ENCODE results near the gene AIFM3. TPM values are rescaled to one million over a fixed set of nuclear protein-coding genes. Genes with fewer than 3 reads are reported as not detected.
"Not testable (repeated sequence)": the region's sequence is repeated elsewhere in the genome, so short reads cannot be mapped to it uniquely, and the experiment has no call there.

The AIFM3 gene
- total RNA-seq, 1 experiment from 2014 or later, result 3.2 TPM

GRCh38 chr22:20968281-20968977 is 1.4 kb downstream of the AIFM3 start:
- in situ Hi-C loops (cut with HindIII; ENCODE audit: low pct_unique_long_range_greater_than_20kb, low sequenced_read_pairs), result no loop called here
- no peak for DNase-seq (ENCODE audit: low read depth, low spot score)

DNA sequence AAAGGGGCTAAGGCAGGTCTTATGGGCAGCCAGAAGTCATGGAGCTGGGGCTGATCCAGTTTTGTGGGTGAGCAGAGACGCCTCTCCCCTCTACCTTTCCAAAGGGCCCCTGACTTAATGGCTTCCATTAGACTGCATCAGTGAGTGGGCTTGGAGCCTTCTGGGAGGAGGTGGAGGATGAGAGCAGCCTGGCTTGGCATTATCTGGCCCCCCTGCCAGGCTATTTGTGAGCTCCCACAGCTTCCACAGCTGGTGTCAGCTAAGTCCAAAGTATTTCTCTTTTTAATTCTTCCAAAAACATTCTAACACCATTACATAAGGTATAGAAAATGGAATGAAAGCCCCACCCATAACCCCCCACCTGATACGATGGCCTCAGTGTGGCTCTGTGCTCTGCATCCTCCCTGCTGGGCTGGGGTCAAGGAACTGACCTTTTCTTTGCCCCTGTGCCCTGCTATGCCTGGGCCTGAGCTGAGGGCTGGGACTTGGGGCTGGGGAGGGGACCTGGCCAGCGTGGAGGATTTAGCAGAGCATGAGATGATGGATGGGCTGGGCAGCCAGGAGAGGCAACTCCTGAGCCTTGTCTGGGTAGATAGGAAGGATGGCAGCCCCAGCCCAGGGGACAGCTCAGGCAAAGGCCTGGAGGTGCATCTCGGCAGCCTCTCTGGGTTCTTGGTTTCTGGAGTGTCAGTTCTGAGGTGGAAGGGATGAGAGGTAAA is 4.0 kb downstream of the AIFM3 start:
- no peak for DNase-seq (ENCODE audit: low read depth, low spot score)
- in situ Hi-C loops (cut with HindIII; ENCODE audit: low pct_unique_long_range_greater_than_20kb, low sequenced_read_pairs), result no loop called here

DNA sequence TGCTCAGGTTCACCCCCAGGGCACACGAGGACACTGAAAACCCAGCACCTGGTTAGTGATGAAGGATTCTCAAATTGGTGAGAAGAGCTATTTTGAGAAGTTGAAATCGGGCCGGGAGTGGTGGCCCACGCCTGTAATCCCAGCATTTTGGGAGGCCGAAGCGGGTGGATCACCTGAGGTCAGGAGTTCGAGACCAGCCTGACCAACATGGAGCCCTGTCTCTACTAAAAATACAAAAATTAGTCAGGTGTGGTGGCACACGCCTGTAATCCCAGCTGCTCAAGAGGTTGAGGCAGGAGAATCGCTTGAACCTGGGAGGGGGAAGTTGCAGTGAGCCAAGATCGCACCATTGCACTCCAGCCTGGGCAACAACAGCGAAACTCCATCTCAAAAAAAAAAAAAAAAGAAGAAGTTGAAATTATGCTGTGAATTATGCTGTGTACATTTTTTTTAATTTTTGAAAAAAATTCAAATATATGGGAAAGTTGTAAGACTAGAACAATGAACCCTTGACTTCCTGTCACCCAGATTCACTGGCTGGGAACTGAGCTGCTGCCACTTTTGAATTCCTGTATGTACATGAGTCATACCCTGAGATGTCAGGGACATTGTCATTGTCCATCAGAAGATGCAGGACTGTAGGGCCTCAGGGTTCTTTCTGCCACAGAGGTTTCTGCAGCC is 5.1 kb downstream of the AIFM3 start:
- in situ Hi-C loops (cut with HindIII; ENCODE audit: low pct_unique_long_range_greater_than_20kb, low sequenced_read_pairs); DNase-seq (ENCODE audit: low read depth, low spot score): not testable (repeated sequence)

GRCh38 chr22:20972933-20973577 is 6.0 kb downstream of the AIFM3 start:
- DNase-seq (ENCODE audit: low read depth, low spot score), result no peak
- in situ Hi-C loops (cut with HindIII; ENCODE audit: low pct_unique_long_range_greater_than_20kb, low sequenced_read_pairs), result no loop called here

- in situ Hi-C loops (cut with HindIII; ENCODE audit: low pct_unique_long_range_greater_than_20kb, low sequenced_read_pairs), result no loop called here
- no peak for DNase-seq (ENCODE audit: low read depth, low spot score)
These were observed 6.7 kb downstream of the AIFM3 start for GRCh38 chr22:20973634-20974286.

DNA sequence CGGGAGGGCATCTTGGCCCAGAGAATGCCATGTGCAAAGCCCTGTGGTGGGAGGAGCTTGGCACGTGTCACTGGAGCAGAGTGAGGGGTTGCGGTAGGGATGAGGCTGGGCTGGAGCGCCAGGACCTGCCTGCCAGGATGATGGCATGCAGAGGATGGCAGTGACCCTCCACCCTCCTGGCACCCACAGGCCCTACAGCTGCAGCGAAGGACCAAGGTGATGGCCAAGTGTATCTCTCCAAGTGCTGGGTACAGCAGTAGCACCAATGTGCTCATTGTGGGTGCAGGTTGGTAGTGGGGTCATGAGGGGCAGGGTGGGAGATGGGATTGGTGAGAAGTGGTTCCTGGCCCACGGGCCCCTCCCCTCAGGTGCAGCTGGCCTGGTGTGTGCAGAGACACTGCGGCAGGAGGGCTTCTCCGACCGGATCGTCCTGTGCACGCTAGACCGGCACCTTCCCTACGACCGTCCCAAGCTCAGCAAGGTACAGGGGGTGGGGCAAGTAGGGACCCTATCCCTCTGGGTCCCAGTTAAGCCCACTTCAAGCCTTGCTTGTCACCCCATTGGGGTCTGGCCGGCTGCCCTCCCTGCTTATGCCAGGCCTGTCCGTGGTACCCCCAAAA is 7.4 kb downstream of the AIFM3 start:
- in situ Hi-C loops (cut with HindIII; ENCODE audit: low pct_unique_long_range_greater_than_20kb, low sequenced_read_pairs), result no loop called here
- DNase-seq (ENCODE audit: low read depth, low spot score), result no peak

- in situ Hi-C loops (cut with HindIII; ENCODE audit: low pct_unique_long_range_greater_than_20kb, low sequenced_read_pairs), result no loop called here
- DNase-seq (ENCODE audit: low read depth, low spot score), result no peak
These were observed 8.7 kb downstream of the AIFM3 start for GRCh38 chr22:20975541-20976290.

- no peak for DNase-seq (ENCODE audit: low read depth, low spot score)
- in situ Hi-C loops (cut with HindIII; ENCODE audit: low pct_unique_long_range_greater_than_20kb, low sequenced_read_pairs), result no loop called here
These were observed 9.3 kb downstream of the AIFM3 start for GRCh38 chr22:20976291-20976877.

GRCh38 chr22:20977019-20977418 is 10.0 kb downstream of the AIFM3 start:
- in situ Hi-C loops (cut with HindIII; ENCODE audit: low pct_unique_long_range_greater_than_20kb, low sequenced_read_pairs), result no loop called here
- no peak for DNase-seq (ENCODE audit: low read depth, low spot score)

- in situ Hi-C loops (cut with HindIII; ENCODE audit: low pct_unique_long_range_greater_than_20kb, low sequenced_read_pairs), result no loop called here
- no peak for DNase-seq (ENCODE audit: low read depth, low spot score)
These were observed 10.6 kb downstream of the AIFM3 start for GRCh38 chr22:20977516-20978170.

- in situ Hi-C loops (cut with HindIII; ENCODE audit: low pct_unique_long_range_greater_than_20kb, low sequenced_read_pairs), result no loop called here
- DNase-seq (ENCODE audit: low read depth, low spot score), result no peak
These were observed 11.4 kb downstream of the AIFM3 start for GRCh38 chr22:20978419-20978818.

- in situ Hi-C loops (cut with HindIII; ENCODE audit: low pct_unique_long_range_greater_than_20kb, low sequenced_read_pairs), result no loop called here
- DNase-seq (ENCODE audit: low read depth, low spot score), result no peak
These were observed 12.3 kb downstream of the AIFM3 start for GRCh38 chr22:20979243-20979809.

- in situ Hi-C loops (cut with HindIII; ENCODE audit: low pct_unique_long_range_greater_than_20kb, low sequenced_read_pairs), result no loop called here
- no peak for DNase-seq (ENCODE audit: low read depth, low spot score)
These were observed 12.9 kb downstream of the AIFM3 start for GRCh38 chr22:20979940-20980453.

- DNase-seq (ENCODE audit: low read depth, low spot score), result no peak
- in situ Hi-C loops (cut with HindIII; ENCODE audit: low pct_unique_long_range_greater_than_20kb, low sequenced_read_pairs), result no loop called here
These were observed 13.5 kb downstream of the AIFM3 start for GRCh38 chr22:20980523-20980922.

DNA sequence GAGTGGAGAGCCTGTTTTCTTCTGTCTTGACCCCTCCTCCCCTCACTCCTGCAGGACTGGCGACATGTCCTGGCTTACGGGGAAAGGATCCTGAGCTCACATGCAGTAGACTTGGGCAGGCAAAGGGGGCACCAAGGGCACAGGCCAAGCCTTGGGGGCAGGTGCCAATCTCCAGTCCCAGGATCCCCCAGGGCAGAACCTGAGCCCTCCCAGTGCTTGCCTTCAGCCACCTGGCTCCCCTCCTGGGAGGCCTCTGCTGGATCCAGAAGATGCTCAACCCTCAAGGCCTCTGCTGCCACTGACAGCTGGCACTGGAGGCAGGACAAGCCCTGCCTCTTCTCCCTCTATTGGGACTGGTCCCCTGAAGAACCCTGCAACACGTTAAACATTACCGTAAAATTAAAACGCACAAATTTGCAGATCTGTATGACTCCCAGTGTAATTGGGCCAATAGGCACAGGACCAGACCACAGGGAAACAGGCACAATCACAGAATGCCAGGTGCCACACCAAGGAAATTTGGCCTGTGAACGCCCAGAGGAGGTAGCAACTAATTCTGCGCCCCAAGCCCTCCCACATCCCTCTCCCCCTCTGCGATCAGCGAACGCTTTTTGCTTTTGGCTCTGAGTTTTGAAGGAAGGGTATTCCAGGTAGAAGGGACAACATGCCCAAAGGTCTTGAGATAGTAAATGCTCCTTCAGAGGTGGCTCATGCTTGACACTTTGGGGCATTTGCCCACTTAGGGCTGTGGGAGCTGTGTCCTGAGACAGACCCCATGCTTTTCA is 14.1 kb downstream of the AIFM3 start:
- in situ Hi-C loops (cut with HindIII; ENCODE audit: low pct_unique_long_range_greater_than_20kb, low sequenced_read_pairs), result no loop called here
- DNase-seq (ENCODE audit: low read depth, low spot score), result no peak
